ENCODE results near the gene C19orf25.
"Not testable (repeated sequence)": the region's sequence is repeated elsewhere in the genome, so short reads cannot be mapped to it uniquely, and the experiment has no call there.

Gene C19orf25

DNA sequence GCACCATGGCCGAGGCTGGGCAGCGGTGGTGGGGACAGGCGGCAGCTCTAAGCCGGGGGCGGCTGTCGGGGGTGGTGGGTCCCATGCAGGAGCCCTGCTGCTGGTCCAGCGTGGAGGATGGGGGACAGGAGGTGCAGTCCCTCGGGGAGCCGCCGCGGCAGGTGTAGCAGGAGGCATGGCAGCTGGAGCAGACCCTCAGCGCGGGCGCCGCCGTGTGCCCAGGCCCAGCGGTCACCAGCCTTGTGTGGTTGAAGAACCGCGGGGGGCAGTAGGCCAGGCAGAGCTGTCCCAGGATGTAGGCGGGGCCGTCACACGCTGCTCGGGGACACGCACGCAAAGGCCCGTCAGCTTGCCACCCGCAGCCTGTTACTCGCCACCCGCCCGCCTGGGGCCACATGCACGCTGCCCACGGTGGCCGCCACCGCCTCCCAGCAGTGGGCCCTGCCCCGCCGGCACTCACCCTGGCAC, 2.9 kb upstream of the C19orf25 start:
- no peak for DNase-seq (ENCODE audit: low read depth in 2 of 2, low spot score in 1 of 2)

DNA sequence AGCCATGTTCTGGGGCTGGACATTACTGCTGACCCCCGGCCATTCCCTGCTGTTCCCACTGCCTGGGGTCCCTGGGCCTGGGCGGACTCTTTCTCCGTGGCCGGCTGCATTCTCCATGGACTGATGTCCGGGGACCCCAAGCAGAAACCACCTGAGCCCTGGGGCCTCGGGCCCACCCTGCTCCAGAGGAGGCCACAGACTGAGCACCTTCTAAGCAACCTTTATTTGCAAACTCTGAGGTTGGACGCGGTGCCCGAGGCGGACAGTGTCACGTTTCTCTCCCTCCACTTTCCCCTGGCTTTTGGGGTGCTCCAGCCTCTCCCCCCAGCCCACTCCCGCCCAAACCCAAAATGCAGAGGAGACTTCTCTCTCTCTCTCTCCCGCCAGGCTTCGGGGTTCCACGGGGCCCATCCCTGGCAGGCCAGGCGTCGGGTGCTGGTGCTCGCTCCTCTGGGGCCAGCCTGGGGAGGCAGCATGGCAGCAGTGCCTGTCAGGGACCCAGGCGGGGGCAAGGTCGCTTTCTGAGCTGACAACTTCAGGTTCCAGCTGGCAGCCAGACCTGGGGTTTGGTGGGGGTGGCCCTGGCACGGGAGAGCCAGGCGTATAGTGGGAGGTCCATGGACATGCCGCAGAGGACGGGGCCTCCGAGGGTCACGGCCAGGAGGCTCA, 2.3 kb upstream of the C19orf25 start:
- no peak for DNase-seq (ENCODE audit: low read depth in 2 of 2, low spot score in 1 of 2)

DNA sequence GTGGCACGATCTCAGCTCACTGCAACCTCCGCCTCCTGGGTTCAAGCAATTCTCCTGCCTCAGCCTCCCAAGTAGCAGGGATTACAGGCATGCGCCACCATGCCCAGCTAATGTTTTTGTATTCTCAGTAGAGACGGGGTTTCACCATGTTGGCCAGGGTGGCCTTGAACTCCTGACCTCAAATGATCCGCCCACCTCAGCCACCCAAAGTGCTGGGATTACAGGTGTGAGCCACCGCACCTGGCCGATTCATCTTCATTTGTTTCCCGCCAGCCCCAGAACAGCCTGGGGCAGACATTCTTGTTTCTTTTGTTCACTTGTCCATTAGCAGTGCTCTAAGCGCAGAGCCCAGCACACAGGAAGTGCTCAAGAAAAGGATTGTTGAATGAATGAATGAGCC, 2.0 kb downstream of the C19orf25 start:
- not testable (repeated sequence) for DNase-seq (ENCODE audit: low read depth in 2 of 2, low spot score in 1 of 2)

DNA sequence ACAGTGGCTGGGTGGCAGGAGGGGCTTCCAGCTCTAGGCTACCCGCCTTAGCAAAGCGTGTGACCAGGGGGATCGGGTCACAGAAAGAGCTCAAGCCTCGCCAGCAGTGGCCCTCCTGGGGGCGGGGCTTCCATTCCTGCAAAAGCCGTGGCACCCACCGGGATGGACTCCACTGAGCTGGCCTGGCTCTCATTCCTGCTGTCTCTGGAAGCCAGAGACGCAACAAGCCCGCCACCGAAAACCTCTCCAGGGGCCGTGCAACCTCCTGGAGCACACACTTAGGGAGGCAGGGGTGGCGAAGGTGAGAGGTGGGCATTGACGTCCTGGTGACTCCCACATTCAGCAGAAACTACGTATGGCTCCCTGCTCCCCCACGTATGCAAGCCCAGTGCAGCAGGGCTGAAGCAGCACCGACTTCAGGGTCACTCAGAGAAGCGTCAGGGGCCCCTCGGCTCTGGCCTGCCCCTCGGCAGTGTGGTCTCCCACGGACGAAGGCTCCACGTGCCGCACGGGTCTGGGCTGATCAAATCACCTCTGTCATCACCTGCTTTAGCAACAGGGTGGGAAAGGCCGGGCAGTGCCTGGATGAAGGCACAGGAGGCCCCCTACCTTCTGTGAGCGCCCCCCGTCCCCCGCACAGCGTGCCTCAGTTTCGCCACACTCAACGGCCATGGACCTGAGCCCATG, 3.1 kb downstream of the C19orf25 start:
- no peak for DNase-seq (ENCODE audit: low read depth in 2 of 2, low spot score in 1 of 2)

DNA sequence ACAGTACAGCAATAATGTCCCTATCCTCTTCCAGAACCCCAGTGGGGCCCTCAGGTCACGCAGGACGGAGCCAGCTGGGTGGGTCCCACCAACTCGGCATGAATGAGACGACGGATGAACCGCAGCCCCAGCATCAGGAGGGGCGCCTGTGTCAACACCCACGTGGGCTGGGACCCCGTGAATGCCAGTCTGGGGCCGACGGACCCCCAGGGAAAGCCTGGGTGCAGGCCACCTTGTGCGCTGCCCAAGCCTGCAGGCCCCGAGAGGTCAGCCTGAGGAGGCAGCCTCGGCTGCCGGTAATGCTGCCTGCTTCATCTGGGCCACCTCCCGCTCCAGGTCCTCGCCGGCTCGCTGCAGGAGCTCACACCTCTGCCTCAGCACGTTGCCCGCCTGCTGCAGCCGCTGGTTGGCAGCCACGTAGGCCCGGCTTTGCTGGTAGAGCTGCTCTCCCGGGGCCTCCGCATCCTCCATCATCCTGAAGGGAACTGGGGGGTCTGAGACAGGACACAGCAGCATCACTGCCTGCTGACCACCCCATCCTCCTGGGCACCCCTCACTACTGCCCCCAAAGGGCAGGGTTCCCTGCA, 4.2 kb downstream of the C19orf25 start:
- no peak for DNase-seq (ENCODE audit: low read depth in 2 of 2, low spot score in 1 of 2)

DNA sequence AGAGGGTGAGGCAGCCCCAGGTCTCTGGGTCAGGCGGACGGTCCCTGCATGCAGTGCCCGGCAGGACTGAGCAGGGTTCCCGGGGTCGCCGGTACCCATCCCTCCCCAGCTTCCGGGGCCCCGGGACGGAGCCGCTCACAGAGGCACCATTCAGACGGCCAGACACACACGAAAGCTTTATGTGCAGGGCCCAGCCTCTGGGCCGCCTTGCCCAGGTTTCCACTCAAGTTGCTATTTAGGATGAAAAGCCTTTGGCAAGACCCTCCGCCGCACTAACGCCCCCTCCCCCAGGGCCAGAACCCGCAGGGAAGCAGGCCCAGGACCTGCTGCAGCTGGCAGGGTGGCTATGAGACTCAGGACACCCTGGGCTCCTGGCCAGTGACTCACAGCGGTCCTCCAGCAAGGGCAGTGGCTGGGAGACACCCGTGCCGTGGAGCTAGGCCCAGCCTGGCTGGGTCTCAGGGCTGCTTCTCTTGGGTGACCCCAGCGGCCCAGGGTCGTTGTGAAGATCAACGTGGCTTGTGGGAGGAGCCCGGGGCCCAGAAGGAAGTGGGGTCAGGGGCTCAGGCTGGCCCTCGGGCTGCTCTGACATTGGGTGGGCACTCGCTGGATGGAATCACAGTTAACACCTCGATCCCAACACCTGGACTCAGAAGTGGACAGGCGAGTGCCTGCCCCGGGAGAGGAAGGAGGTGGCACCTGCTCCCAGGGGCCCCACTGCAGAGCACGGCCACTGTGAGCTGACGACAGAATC, 4.8 kb downstream of the C19orf25 start:
- no peak for DNase-seq (ENCODE audit: low read depth in 2 of 2, low spot score in 1 of 2)

DNA sequence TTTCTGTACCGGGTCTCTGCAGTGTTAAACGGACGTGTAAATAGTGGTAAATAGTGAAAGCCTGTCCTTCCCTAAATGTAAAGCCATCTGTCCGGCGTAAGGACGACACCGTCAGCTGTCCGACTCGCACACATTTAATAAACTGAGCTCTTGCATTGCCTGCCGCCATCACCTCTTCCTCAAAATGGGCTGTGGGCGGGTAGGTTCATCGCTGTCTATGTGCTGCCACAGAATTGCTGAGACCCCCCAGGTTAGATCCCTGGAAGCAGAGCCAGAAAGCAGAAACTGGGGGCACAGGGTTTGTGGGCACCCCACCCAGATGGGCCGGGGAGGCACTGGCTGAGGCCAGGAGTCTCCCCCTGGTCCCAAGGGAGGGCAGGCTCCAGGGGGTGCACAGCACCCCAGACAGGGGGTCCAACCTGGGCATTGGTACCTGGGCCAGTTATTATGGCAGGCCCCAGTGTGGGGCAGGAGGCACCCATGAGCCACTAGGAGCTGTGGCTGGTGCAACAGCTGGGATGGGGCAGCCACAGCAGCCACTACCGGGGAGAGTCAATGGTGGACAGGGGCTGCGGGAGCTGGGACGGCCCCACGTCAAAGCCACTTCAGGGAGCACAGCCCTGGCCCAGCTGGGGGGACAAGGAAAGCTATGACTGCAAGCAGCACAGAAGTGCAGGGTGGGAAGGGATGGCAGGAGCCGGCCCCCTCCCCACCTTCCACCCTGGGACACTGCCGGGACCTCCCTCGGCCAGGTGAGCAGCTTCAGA, 5.7 kb downstream of the C19orf25 start:
- DNase-seq (ENCODE audit: low read depth in 2 of 2, low spot score in 1 of 2): no peak

DNA sequence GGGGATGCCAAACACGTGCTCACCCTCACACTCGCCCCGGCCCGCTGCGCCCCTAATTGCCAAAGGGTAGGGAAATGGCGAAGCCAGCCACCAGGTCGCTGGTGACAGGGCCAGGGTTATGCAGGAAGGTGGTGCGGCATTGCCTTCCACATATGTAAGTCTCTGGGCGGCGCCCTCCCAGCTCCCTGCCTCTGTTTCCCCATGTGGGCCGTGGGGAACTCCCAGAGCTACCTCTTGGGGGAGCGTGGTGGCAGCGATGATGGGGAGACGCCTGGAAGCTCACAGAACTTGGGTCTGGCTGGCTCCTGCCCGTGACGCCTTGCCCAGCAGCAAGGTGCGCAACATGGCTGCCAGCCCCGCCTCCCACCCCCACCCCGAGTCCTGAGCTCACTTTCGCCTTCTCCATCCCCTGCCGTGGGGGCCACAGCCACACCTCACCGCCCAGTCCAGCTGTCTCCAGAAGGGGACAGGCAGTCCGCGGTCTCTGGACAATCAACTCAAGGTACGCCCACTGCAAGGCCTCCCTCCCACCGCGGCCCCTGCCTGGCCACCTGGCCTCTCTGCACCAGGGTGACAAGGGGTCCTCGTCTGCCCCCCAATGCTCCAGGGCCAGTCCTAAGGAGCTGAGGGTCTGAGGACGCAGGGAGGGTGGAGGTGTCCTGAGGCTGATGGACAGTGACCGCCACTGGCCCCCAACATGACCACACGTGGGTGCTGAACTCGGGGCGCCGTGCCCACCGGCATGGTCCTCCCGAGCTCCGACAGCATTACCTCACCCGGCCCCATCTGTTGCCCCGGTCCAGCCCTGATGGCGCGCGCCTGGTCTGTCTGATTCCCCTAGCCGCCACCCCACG, 6.6 kb downstream of the C19orf25 start:
- DNase-seq (ENCODE audit: low read depth in 2 of 2, low spot score in 1 of 2): no peak

DNA sequence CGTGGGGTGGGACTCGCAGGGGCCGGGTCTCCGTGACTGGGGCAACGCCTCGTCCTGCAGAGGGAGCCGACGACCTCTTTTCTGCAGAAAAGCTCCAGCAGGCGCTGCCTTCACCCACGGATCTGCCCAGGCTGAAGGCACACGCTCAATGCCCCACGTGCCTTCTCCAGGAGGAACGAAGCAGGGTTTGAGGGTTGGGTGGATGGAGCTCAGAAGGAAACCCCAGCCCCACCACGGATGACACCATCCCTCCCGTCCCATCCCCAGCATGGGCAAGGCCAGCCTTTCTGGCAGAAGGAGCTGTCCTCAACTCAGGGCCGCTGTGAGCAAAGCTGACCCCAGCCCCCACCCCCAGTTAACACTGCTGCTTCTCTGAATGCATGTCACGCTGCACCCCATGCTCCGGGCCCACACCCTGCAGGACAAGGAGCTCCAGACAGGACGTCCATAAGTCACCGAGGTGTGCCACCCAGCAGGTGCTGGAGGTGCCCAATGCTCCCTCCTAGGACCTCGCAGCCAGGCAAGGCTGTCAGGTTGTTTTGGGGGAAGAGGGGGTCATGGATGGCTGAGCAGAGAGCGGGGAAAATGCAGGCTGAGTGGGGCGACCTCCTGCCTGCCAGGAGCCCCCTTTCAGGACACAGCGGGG, 7.4 kb downstream of the C19orf25 start:
- no peak for DNase-seq (ENCODE audit: low read depth in 2 of 2, low spot score in 1 of 2)

DNA sequence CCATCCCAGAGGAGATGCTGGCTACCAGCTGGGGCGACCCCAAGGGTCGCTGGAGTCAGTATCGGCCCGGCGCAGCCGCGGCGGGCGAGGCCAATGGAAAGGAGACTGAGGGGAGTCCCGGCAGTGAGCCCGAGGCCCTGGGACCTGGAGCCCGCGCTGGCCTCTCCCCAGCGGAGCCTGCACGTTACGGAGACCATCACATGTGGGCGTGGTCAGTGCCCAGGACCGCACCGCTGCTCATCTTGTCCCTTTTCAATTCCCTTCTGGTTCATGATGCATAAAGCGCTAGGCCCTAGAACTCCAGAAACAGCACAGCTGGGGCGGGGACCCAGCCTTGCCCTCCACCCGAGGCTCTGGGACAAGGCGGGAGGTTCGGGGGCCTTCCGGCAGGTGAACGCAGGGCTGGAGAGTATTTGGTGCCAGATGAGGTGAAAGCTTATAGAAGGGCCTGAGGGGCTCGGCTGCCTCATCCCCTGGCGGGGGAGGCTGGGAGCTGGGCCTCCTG, 8.0 kb downstream of the C19orf25 start:
- no peak for DNase-seq (ENCODE audit: low read depth in 2 of 2, low spot score in 1 of 2)

DNA sequence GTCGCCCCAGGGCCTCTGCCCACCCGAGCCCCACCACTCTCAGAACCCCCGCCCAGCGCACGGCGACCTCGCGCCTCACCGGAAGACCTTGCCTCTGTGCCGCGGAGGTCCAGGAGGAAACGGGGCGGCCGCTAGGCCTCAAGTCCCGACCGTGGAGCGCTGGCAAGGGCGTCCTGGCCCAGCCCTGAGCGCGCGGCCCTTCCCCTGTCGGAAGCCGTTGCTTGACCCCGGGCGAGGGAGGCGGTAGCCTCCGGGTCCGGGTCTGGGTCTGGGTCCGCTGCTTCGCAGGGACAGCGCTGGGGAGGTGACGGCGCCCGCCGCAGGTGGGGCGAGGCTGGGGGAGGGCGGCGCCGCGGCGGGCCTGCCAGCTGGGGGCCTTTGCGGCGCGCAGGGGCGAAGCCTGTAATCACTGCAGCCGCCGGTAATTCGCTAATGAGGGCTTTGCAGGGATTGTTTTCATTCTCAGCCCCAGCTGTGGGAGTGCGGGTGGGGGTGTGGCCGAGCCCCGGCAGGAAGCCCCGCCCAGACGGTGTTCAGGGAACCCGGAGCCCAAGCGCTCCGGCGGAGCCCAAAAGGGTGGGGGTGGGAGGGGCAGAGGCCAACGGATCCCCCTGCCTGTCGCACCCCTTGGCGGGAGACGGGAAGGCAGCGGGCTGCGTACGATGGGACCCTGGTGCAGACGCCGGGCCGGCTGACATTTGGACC, 8.6 kb downstream of the C19orf25 start:
- DNase-seq (ENCODE audit: low read depth in 2 of 2, low spot score in 1 of 2): peak in 1 of 2 donors; percentile 46

DNA sequence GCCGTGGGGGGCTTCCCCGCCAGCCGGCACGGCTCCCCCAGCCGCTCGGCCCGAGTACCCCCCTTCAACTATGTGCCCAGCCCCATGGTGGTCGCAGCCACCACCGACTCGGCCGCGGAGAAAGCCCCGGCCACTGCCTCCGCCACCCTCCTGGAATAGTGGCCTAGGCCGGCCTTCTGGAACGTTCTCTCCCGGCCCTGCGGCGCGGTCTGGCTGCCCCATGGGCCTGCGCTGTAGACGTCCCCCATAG, 9.0 kb downstream of the C19orf25 start:
- DNase-seq (ENCODE audit: low read depth in 2 of 2, low spot score in 1 of 2): no peak

DNA sequence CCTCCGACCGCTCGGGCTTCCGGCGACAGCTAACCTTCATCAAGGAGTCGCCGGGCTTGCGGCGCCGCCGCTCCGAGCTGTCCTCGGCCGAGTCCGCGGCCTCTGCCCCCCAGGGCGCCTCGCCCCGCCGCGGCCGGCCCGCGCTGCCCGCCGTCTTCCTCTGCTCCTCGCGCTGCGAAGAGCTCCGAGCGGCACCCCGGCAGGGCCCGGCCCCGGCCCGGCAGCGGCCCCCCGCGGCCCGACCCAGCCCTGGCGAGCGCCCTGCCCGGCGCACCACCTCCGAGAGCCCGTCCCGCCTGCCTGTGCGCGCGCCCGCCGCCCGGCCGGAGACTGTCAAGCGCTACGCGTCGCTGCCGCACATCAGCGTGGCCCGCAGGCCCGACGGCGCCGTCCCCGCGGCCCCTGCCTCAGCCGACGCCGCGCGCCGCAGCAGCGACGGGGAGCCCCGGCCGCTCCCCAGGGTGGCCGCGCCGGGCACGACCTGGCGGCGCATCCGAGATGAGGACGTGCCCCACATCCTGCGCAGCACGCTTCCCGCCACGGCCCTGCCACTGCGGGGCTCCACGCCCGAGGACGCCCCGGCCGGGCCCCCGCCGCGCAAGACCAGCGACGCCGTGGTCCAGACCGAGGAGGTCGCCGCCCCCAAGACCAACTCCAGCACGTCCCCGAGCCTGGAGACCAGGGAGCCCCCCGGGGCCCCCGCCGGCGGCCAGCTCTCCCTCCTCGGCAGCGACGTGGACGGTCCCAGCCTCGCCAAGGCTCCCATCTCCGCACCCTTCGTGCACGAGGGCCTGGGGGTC, 9.6 kb downstream of the C19orf25 start:
- DNase-seq (ENCODE audit: low read depth in 2 of 2, low spot score in 1 of 2): no peak

DNA sequence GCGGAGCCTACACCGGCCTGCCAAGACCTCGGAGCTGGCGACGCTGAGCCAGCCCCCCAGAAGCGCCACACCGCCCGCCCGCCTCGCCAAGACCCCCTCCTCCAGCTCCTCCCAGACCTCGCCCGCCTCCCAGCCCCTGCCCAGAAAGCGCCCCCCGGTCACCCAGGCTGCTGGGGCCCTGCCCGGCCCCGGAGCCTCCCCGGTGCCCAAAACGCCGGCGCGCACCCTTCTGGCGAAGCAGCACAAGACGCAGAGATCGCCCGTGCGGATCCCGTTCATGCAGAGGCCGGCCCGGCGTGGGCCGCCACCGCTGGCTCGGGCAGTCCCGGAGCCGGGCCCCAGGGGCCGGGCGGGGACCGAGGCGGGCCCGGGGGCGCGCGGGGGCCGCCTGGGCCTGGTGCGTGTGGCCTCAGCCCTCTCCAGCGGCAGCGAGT, 10.2 kb downstream of the C19orf25 start:
- DNase-seq (ENCODE audit: low read depth in 2 of 2, low spot score in 1 of 2): no peak

DNA sequence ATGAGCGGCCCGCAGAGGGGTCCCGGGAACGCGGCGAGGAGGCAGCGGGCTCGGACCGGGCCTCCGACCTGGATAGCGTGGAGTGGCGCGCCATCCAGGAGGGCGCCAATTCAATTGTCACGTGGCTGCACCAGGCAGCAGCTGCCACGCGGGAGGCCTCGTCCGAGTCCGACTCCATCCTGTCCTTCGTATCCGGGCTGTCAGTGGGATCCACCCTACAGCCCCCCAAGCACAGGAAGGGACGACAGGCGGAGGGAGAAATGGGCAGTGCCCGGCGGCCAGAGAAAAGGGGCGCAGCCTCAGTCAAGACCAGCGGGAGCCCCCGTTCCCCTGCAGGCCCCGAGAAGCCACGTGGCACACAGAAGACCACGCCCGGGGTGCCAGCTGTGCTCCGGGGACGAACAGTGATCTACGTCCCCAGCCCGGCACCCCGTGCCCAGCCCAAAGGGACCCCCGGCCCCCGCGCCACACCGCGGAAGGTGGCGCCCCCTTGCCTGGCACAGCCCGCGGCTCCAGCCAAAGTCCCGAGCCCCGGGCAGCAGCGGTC, 10.7 kb downstream of the C19orf25 start:
- DNase-seq (ENCODE audit: low read depth in 2 of 2, low spot score in 1 of 2): no peak

DNA sequence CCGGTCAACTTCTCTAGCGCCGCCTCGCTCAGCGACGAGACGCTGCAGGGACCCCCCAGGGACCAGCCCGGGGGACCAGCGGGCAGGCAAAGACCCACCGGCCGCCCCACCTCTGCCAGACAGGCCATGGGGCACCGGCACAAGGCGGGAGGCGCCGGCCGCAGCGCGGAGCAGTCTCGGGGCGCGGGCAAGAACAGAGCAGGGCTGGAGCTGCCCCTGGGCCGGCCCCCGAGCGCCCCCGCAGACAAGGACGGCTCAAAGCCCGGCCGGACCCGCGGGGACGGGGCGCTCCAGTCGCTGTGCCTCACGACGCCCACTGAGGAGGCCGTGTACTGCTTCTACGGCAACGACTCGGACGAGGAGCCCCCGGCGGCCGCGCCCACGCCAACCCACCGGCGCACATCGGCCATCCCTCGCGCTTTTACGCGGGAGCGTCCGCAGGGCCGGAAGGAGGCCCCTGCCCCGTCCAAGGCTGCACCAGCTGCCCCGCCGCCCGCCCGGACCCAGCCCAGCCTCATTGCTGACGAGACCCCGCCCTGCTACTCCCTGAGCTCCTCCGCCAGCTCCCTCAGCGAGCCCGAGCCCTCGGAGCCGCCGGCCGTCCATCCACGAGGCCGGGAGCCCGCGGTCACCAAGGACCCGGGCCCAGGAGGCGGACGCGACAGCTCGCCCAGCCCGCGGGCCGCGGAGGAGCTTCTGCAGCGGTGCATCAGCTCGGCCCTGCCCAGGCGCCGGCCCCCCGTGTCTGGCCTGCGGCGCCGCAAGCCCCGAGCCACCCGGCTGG, 11.3 kb downstream of the C19orf25 start:
- no peak for DNase-seq (ENCODE audit: low read depth in 2 of 2, low spot score in 1 of 2)

DNA sequence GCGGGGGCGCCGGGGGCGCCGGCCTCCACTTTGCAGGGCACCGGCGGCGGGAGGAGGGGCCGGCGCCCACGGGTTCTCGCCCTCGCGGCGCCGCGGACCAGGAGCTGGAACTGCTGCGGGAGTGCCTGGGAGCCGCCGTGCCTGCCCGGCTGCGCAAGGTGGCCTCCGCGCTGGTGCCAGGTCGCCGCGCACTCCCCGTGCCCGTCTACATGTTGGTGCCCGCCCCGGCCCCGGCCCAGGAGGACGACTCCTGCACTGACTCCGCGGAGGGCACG, 11.9 kb downstream of the C19orf25 start:
- DNase-seq (ENCODE audit: low read depth in 2 of 2, low spot score in 1 of 2): no peak

Measured in stimulated activated CD8-positive, alpha-beta memory T cell treated with anti-CD3 and anti-CD28 coated beads, Interleukin-4, amount 100 ng/mL, for 1 hour (primary cell).